Measurements from ENCODE around the gene FUT1. TPM values are rescaled to one million over a fixed set of nuclear protein-coding genes. Genes with fewer than 3 reads are reported as not detected.
"Not testable (repeated sequence)": the region's sequence is repeated elsewhere in the genome, so short reads cannot be mapped to it uniquely, and the experiment has no call there.

The FUT1 gene
- total RNA-seq, 1 donor from 2014 or later = 1.8 TPM

- intact Hi-C loops (cut with micrococcal nuclease) = loop anchor here (2.0 kb wide), 1 partner anchor 41 kb away; the partner anchor contains the start of gene HSD17B14
- Histone ChIP-seq H3K4me3 (no peak overlapping the region), H3K27ac (replicated peaks) (peak overlapping the region; percentile 84), H3K9me3 (replicated peaks) (no peaks in the 10 kb centered on the region), H3K27me3 (ENCODE audit: low read depth) (no peaks in the 10 kb centered on the region), H3K36me3 (no peaks in the 10 kb centered on the region), H3K4me1 (peaks cover 15% of the 10 kb centered on the region)
- peak; percentile 52 for DNase-seq
- no peak for TF ChIP-seq CTCF (IDR thresholded peaks at IDR 0.05; ENCODE audit: borderline replicate concordance)
Measured at GRCh38 chr19:48795685-48796070, 43.2 kb upstream of the FUT1 start.

- intact Hi-C loops (cut with micrococcal nuclease) = loop anchor here (2.0 kb wide), 1 partner anchor 42 kb away; the partner anchor contains the start of gene HSD17B14
- Histone ChIP-seq H3K36me3 (no peaks in the 10 kb centered on the region), H3K27ac (replicated peaks) (peak overlapping the region; percentile 84), H3K4me3 (peak overlapping the region; percentile 70), H3K4me1 (peaks cover 15% of the 10 kb centered on the region), H3K9me3 (replicated peaks) (no peaks in the 10 kb centered on the region), H3K27me3 (ENCODE audit: low read depth) (no peaks in the 10 kb centered on the region)
- peak; percentile 91 for DNase-seq
- TF ChIP-seq CTCF (IDR thresholded peaks at IDR 0.05; ENCODE audit: borderline replicate concordance) = peak; percentile 97
Measured at GRCh38 chr19:48795055-48795684, 42.7 kb upstream of the FUT1 start.

GRCh38 chr19:48794291-48794690 is 41.9 kb upstream of the FUT1 start:
- no peaks in the 10 kb centered on the region for H3K36me3 ChIP-seq
- DNase-seq = no peak
- TF ChIP-seq CTCF (IDR thresholded peaks at IDR 0.05; ENCODE audit: borderline replicate concordance) = no peak
- intact Hi-C loops (cut with micrococcal nuclease) = loop anchor here (2.0 kb wide), 1 partner anchor 43 kb away; the partner anchor contains the start of gene HSD17B14
- H3K27ac ChIP-seq (replicated peaks) = no peak overlapping the region
- peaks cover 15% of the 10 kb centered on the region for H3K4me1 ChIP-seq
- H3K4me3 ChIP-seq = no peak overlapping the region
- no peaks in the 10 kb centered on the region for H3K27me3 ChIP-seq (ENCODE audit: low read depth)
- H3K9me3 ChIP-seq (replicated peaks) = no peaks in the 10 kb centered on the region

DNA sequence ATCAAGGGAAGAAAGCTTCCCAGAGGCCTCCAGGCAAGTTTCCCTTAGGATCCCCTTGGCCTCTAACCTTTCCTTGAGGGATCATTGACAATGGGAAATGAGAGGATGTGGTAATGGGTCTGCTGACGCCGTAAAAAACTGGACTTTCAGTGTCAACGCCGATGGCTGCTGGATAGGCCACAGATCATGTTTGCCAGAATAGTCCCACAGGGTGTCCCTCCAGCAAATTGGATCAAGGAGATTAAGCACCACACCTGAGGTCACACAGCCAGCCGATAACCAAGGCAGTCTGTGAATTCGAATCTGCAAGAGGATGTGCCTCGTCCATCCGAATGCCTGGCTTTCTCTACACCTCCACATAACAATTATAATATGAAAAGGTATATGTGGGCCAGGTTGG is 40.8 kb upstream of the FUT1 start:
- Histone ChIP-seq H3K4me1 (peaks cover 15% of the 10 kb centered on the region), H3K36me3 (no peaks in the 10 kb centered on the region), H3K9me3 (replicated peaks) (no peaks in the 10 kb centered on the region), H3K27ac (replicated peaks) (no peak overlapping the region), H3K27me3 (ENCODE audit: low read depth) (no peaks in the 10 kb centered on the region), H3K4me3 (no peak overlapping the region)
- no peak for DNase-seq
- no peak for TF ChIP-seq CTCF (IDR thresholded peaks at IDR 0.05; ENCODE audit: borderline replicate concordance)
- intact Hi-C loops (cut with micrococcal nuclease) = no loop called here

DNA sequence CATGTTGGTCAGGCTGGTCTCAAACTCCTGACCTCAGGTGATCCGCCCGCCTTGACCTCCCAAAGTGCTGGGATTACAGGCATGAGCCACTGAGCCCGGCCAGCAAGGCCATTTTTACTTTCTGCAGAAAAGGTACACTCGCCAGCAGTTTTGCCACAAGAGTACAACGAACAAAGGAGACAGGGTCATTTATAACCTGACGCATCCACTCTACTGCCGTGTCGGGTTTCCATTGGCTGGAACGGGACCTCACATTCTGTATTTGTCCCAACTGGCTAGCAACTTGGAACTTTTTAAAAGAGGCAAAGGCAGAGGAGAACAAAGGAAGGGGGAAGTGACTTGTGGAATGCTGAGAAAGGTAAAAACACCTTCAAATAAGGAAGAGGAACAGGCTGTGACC is 34.9 kb upstream of the FUT1 start:
- H3K4me3 ChIP-seq; DNase-seq; H3K36me3 ChIP-seq; H3K27me3 ChIP-seq (ENCODE audit: low read depth); H3K27ac ChIP-seq (replicated peaks); H3K4me1 ChIP-seq; H3K9me3 ChIP-seq (replicated peaks): not testable (repeated sequence)
- intact Hi-C loops (cut with micrococcal nuclease) = loop anchor here (5.0 kb wide), 1 partner anchor 140 kb away; the partner anchor contains the start of gene CA11

DNA sequence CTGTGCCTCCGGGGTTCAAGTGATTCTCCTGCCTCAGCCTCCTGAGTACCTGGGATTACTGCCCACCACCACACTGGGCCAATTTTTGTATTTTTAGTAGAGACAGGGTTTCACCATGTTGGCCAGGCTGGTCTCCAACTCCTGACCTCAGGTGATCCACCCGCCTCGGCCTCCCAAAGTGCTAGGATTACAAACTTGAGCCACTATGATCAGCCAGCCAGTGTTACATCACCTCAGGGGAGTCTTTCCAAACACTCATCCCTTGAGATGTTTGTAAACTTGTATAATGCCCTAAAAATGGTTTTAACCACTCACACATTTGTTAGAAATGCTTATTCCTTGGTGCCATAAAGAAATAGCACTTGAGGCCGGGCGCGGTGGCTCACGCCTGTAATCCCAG is 34.0 kb upstream of the FUT1 start:
- not testable (repeated sequence) for H3K27ac ChIP-seq (replicated peaks); DNase-seq; H3K9me3 ChIP-seq (replicated peaks); H3K27me3 ChIP-seq (ENCODE audit: low read depth); H3K36me3 ChIP-seq; H3K4me3 ChIP-seq
- H3K4me1 ChIP-seq = peaks cover 15% of the 10 kb centered on the region
- intact Hi-C loops (cut with micrococcal nuclease) = loop anchor here (5.0 kb wide), 1 partner anchor 139 kb away; the partner anchor contains the start of gene CA11

Data from left ventricle myocardium inferior (tissue), 1 donor.